Caco-2 (cell line): ENCODE measurements around the gene RPS15. TPM values are rescaled to one million over a fixed set of nuclear protein-coding genes. Genes with fewer than 3 reads are reported as not detected.
A peak's percentile ranks its signal among the peaks of the same experiment; 100 is the strongest.

Experiments
- BruUV-seq: library from RNA; stranded (reverse); fragments of 400-500 nt; replicated peaks from 2 replicates; lab custom pipeline; 2021; lab: Mats Ljungman, UMichigan
- CTCF ChIA-PET: fragments of 300-600 bp; sonication (Branson Sonifier 250); formaldehyde crosslinking; loops from one replicate; lab custom pipeline; 2022; ENCODE audit warnings: antibody characterized with exemption; lab: Charles Lee
- POLR2A ChIA-PET: fragments of 300-600 bp; sonication (Branson Sonifier 250); formaldehyde crosslinking; loops from one replicate; lab custom pipeline; 2022; ENCODE audit warnings: antibody characterized with exemption; lab: Charles Lee
- DNase-seq, 2 experiments: peaks; one replicate each; pipeline versions ENCODE4 v3.0.0 to v3.0.0-alpha.2; 2020 to 2022
- H3K27me3 ChIP-seq: replicated peaks from 2 replicates; pipeline ENCODE4 v1.6.0; 2011; ENCODE audit warnings: low read length; ENCODE audit not compliant: control insufficient read depth, insufficient read depth
- H3K36me3 ChIP-seq: 2 replicates; pipeline ENCODE4 v1.5.1; 2011; ENCODE audit warnings: low read length; ENCODE audit not compliant: control insufficient read depth, insufficient read depth
- H3K4me1 ChIP-seq: fragments of 250-450 bp; sonication (Bioruptor Pico); 2 replicates; pipeline ENCODE4 v1.5.1; 2020; ENCODE audit warnings: mild to moderate bottlenecking
- H3K4me3 ChIP-seq: 2 replicates; pipeline ENCODE4 v1.5.1; 2011; ENCODE audit warnings: low read depth, mild to moderate bottlenecking, control low read depth, low read length
- H3K9me3 ChIP-seq: fragments of 250-450 bp; sonication (Bioruptor Pico); 2 replicates; pipeline ENCODE4 v1.5.1; 2020; ENCODE audit warnings: mild to moderate bottlenecking, moderate library complexity
- H3K27ac Mint-ChIP-seq: one replicate; pipeline ENCODE4 v1.8.0; 2022; ENCODE audit warnings: mixed read lengths; ENCODE audit not compliant: unreplicated experiment
- H3K27me3 Mint-ChIP-seq: one replicate; pipeline ENCODE4 v1.8.0; 2022; ENCODE audit warnings: mixed read lengths; ENCODE audit not compliant: insufficient read depth, unreplicated experiment
- H3K36me3 Mint-ChIP-seq: one replicate; pipeline ENCODE4 v1.8.0; 2022; ENCODE audit warnings: mild to moderate bottlenecking, mixed read lengths; ENCODE audit not compliant: insufficient read depth, unreplicated experiment
- H3K4me1 Mint-ChIP-seq: one replicate; pipeline ENCODE4 v1.8.0; 2022; ENCODE audit warnings: low read depth, mixed read lengths; ENCODE audit not compliant: unreplicated experiment
- H3K4me3 Mint-ChIP-seq: one replicate; pipeline ENCODE4 v1.8.0; 2022; ENCODE audit warnings: mild to moderate bottlenecking, moderate library complexity, mixed read lengths; ENCODE audit not compliant: unreplicated experiment
- H3K9me3 Mint-ChIP-seq: one replicate; pipeline ENCODE4 v1.8.0; 2022; ENCODE audit warnings: mixed read lengths; ENCODE audit not compliant: unreplicated experiment
- intact Hi-C: fragments of 100-400 bp; cut with micrococcal nuclease; formaldehyde crosslinking; loops from one replicate; pipeline ENCODE4 v1.10.0; 2022; ENCODE audit not compliant: unreplicated experiment
- total RNA-seq: library from RNA; stranded (reverse); gene quantifications from 2 replicates; pipeline ENCODE4 v1.2.3, GENCODE V29; 2022
- TF ChIP-seq, protein P1 (sequence below), 2 experiments: fragments of 200-600 bp in 1 of 2; IDR thresholded peaks; 1 replicate in 1 of 2; 2 replicates in 1 of 2; pipeline versions ENCODE4 v1.5.1 to v1.8.0; 2011 to 2022; ENCODE audit warnings: antibody characterized with exemption in 1 of 2, control low read depth in 1 of 2, inconsistent platforms in 1 of 2, low read depth in 1 of 2, low read length in 1 of 2, mild to moderate bottlenecking in 1 of 2, moderate library complexity in 1 of 2; ENCODE audit not compliant: insufficient read depth in 1 of 2, severe bottlenecking in 1 of 2, unreplicated experiment in 1 of 2

The RPS15 gene
- total RNA-seq, 1 experiment from 2014 or later, result 1,192 TPM

DNA sequence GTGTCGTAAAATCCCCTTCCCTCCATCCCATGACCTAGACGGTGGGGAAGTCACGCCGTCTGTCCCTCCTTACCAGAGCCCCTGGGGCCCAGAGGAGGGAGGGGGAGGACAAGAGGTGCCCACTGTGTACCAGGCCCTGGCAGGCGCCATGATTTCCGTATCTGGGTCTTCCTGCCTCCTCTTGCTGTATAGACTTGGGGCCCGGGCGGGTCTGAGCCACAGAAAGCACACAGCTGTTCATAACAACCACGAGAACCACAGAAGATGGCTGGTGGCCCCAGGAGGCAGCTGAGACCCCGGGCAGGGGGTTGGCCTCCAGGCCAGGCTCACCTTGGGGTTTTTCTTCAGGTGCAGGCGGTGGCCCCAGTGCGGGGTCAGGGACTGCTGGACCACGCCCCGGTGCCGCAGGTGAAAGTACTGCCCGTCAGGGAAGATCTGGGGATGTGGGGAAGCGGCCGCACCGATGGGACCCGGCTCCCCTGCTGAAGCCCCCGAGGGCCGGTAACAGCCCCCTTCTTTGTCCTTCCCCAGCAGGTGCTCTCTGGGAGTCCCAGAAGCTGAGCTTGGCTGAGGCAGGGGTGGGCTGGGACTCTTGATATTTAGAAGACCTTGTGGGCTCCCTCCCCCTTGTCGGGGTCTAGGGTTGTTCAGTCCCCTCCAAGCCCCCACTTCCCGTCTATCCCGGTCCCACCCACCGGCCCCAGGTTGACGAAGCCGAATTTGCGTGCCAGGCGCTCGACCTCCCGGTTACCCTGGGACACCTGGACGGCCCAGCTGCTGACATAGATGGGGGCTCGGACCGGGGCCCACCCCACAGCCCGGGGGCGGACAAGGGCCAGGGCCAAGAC lies 51.5 kb downstream of the RPS15 start:
- Mint-ChIP-seq H3K27ac (no peak overlapping the region), H3K36me3 (peaks cover 13% of the 10 kb centered on the region), H3K4me1 (peaks cover 21% of the 10 kb centered on the region), H3K9me3 (no peaks in the 10 kb centered on the region), H3K27me3 (no peaks in the 10 kb centered on the region), H3K4me3 (peak overlapping the region; percentile 89)
- Histone ChIP-seq H3K4me3 (peak overlapping the region; percentile 64), H3K36me3 (no peaks in the 10 kb centered on the region), H3K27me3 (no peaks in the 10 kb centered on the region), H3K9me3 (no peaks in the 10 kb centered on the region), H3K4me1 (peaks cover 37% of the 10 kb centered on the region)
- ChIA-PET POLR2A (no interaction called here), CTCF (no interaction called here)
- TF ChIP-seq, protein P1, sequence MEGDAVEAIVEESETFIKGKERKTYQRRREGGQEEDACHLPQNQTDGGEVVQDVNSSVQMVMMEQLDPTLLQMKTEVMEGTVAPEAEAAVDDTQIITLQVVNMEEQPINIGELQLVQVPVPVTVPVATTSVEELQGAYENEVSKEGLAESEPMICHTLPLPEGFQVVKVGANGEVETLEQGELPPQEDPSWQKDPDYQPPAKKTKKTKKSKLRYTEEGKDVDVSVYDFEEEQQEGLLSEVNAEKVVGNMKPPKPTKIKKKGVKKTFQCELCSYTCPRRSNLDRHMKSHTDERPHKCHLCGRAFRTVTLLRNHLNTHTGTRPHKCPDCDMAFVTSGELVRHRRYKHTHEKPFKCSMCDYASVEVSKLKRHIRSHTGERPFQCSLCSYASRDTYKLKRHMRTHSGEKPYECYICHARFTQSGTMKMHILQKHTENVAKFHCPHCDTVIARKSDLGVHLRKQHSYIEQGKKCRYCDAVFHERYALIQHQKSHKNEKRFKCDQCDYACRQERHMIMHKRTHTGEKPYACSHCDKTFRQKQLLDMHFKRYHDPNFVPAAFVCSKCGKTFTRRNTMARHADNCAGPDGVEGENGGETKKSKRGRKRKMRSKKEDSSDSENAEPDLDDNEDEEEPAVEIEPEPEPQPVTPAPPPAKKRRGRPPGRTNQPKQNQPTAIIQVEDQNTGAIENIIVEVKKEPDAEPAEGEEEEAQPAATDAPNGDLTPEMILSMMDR (IDR thresholded peaks at IDR 0.05; ENCODE audit: insufficient read depth in 1 of 2, low read depth in 1 of 2, low read length in 1 of 2, severe bottlenecking in 1 of 2, unreplicated experiment in 1 of 2), result no peak
- no peak for DNase-seq
- no TSS peak for BruUV-seq
- intact Hi-C loops, result loop anchor here (2.0 kb wide), 1 partner anchor 23 kb away; the partner anchor contains the start of gene ADAMTSL5

Other genes with a start within 250 kb of the RPS15 start
- 56.7 and 58.1 TPM in 2 replicates for gene STK11, start 232.6 kb upstream of the RPS15 start, total RNA-seq
- 7.3 and 9.7 TPM in 2 replicates for gene CBARP, start 200.4 kb upstream of the RPS15 start, total RNA-seq
- gene ATP5F1D, start 196.6 kb upstream of the RPS15 start, total RNA-seq, result 126 and 140 TPM in 2 replicates
- 125 and 128 TPM in 2 replicates for gene MIDN, start 189.8 kb upstream of the RPS15 start, total RNA-seq
- 289 and 331 TPM in 2 replicates for gene CIRBP, start 169.1 kb upstream of the RPS15 start, total RNA-seq
- 51.0 and 56.3 TPM in 2 replicates for gene FAM174C, start 162.9 kb upstream of the RPS15 start, total RNA-seq
- 18.6 and 20.6 TPM in 2 replicates for gene EFNA2, start 152.5 kb upstream of the RPS15 start, total RNA-seq
- 111 and 114 TPM in 2 replicates for gene NDUFS7, start 54.5 kb upstream of the RPS15 start, total RNA-seq
- 67.3 and 75.7 TPM in 2 replicates for gene GAMT, start 36.9 kb upstream of the RPS15 start, total RNA-seq
- gene DAZAP1, start 30.8 kb upstream of the RPS15 start, total RNA-seq, result 165 and 180 TPM in 2 replicates
- 9.5 and 11.3 TPM in 2 replicates for gene APC2, start 11.7 kb downstream of the RPS15 start, total RNA-seq
- 41.9 and 45.4 TPM in 2 replicates for gene C19orf25, start 40.8 kb downstream of the RPS15 start, total RNA-seq
- gene PCSK4, start 52.0 kb downstream of the RPS15 start, total RNA-seq, result 6.4 and 9.8 TPM in 2 replicates
- gene REEP6, start 52.8 kb downstream of the RPS15 start, total RNA-seq, result 50.2 and 61.5 TPM in 2 replicates
- 23.9 and 26.2 TPM in 2 replicates for gene ADAMTSL5, start 74.6 kb downstream of the RPS15 start, total RNA-seq
- gene PLK5, start 85.7 kb downstream of the RPS15 start, total RNA-seq, result 0.19 TPM in 1 of 2 replicates, not detected in the other
- gene MEX3D, start 129.9 kb downstream of the RPS15 start, total RNA-seq, result 50.6 and 52.1 TPM in 2 replicates
- gene MBD3, start 154.5 kb downstream of the RPS15 start, total RNA-seq, result 89.3 and 95.3 TPM in 2 replicates
- 222 and 238 TPM in 2 replicates for gene UQCR11, start 167.1 kb downstream of the RPS15 start, total RNA-seq
- gene TCF3, start 214.2 kb downstream of the RPS15 start, total RNA-seq, result 147 and 162 TPM in 2 replicates